Mesodermal cell (in vitro differentiated cells): Measurements from ENCODE around the gene TRPV6.

Experiments
- H3K27ac ChIP-seq: 2 replicates; pipeline ENCODE4 v1.7.0; 2013; ENCODE audit warnings: mild to moderate bottlenecking, low read depth, low read length, moderate library complexity; ENCODE audit not compliant: severe bottlenecking
- H3K36me3 ChIP-seq: 2 replicates; pipeline ENCODE4 v1.7.1; 2013; ENCODE audit warnings: mild to moderate bottlenecking, low read length, moderate library complexity; ENCODE audit not compliant: control insufficient read depth, insufficient read depth
- H3K4me1 ChIP-seq: one replicate; pipeline ENCODE4 v1.7.1; 2013; ENCODE audit warnings: mild to moderate bottlenecking, low read length; ENCODE audit not compliant: insufficient read depth, control insufficient read depth, poor library complexity, severe bottlenecking
- H3K4me3 ChIP-seq: 2 replicates; pipeline ENCODE4 v1.7.0; 2013; ENCODE audit warnings: low read length, control low read depth, mild to moderate bottlenecking; ENCODE audit not compliant: insufficient read depth, poor library complexity, severe bottlenecking; ENCODE audit errors: extremely low read depth
- H3K9me3 ChIP-seq: 2 replicates; pipeline ENCODE4 v1.7.1; 2013; ENCODE audit warnings: mild to moderate bottlenecking, low read length, moderate library complexity; ENCODE audit not compliant: control insufficient read depth
- WGBS, 2 experiments: methylation state at CpG; one replicate each; pipeline ENCODE4 v1.1.5; 2013; ENCODE audit warnings: missing lambda C conversion rate in 2 of 2; ENCODE audit not compliant: insufficient coverage in 2 of 2; 5-methylcytosine and 5-hydroxymethylcytosine counted together

Gene TRPV6

DNA sequence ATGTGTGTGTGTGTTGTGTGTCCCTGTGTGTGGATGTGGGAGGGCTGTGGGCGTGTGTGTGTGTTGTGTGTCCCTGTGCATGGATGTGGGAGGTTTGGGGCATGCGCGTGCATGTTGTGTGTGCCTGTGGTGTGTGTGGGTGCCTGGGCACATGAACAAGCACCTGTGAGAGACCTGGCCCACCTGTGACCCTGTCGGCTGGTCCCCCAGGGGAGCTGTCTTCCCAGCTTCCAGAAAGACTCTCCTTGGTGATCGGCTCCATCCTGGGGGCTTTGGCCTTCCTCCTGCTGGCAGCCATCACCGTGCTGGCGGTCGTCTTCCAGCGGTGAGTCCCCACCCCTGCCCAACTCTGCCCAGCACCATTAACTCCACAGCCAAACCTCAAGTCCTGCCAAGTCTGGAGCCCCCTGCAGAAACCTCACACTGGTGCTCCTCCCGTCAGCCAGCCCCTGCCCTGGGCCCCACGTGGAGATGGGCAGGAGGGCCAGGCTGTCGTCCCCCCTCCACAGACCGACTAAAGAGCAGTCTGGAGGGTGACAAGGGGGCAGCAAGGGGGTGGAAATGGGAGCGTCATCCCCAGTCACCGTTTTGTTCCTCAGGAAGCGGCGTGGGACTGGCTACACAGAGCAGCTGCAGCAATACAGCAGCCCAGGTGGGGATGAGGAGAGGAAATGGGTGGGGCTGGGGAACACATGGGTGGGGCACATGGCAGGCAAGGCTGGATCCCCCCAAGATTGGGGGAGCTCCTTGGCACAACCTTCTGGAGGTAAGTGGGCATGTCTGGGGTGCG lies 18.0 kb downstream of the TRPV6 start:
- H3K9me3 ChIP-seq, result no peaks in the 10 kb centered on the region
- no peak overlapping the region for H3K27ac ChIP-seq
- no peak overlapping the region for H3K4me3 ChIP-seq
- H3K36me3 ChIP-seq, result no peaks in the 10 kb centered on the region
- WGBS, 2 experiments, result 72 to 90% methylated on average over 5 to 15 of the region's 18 CpGs
- no peaks in the 10 kb centered on the region for H3K4me1 ChIP-seq

DNA sequence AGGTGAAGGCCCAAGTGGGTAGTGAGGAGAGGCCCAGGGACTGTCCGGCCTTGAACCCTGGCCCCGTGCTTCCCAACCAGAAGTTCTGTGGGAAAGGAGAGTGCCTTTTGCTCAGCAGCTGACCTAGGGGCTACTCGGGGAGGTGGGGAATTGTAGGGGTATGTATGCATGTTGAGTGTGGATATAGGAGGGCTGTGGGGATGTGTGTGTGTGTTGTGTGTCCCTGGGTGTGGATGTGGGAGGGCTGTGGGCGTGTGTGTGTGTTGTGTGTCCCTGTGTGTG lies 18.5 kb downstream of the TRPV6 start:
- no peak overlapping the region for H3K27ac ChIP-seq
- H3K4me1 ChIP-seq, result no peaks in the 10 kb centered on the region
- WGBS, 2 experiments, result 88 to 89% methylated on average over 3 of the region's 4 CpGs
- no peaks in the 10 kb centered on the region for H3K9me3 ChIP-seq
- H3K4me3 ChIP-seq, result no peak overlapping the region
- no peaks in the 10 kb centered on the region for H3K36me3 ChIP-seq

DNA sequence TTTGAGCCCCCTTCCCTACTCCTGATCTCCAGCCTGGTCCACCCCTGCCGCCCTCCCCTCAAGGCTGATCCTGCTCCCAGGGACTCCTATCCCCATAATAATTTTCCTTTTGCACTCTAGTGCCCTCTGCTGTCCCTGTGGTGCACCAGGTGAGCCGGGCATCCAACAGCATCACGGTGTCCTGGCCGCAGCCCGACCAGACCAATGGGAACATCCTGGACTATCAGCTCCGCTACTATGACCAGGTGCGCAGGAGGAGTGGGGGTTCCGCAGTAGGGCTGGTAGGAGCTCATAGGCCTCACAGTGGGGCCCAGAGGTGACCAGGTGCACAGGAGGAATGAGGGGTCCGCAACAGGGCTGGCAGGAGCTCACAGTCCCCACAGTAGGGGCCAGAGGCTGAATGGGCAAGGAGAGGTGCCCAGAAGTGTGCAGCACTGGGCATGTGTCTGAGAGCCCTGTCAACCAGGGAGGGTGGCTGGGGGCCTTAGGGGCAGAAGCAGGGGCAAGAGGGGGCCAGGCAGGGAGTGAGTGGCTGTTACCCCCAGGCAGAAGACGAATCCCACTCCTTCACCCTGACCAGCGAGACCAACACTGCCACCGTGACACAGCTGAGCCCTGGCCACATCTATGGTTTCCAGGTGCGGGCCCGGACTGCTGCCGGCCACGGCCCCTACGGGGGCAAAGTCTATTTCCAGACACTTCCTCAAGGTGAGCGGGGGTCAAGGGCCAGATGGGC lies 19.0 kb downstream of the TRPV6 start:
- 64 to 76% methylated on average over 10 to 17 of the region's 18 CpGs for WGBS, 2 experiments
- no peak overlapping the region for H3K4me3 ChIP-seq
- no peaks in the 10 kb centered on the region for H3K36me3 ChIP-seq
- H3K4me1 ChIP-seq, result no peaks in the 10 kb centered on the region
- H3K9me3 ChIP-seq, result no peaks in the 10 kb centered on the region
- no peak overlapping the region for H3K27ac ChIP-seq

DNA sequence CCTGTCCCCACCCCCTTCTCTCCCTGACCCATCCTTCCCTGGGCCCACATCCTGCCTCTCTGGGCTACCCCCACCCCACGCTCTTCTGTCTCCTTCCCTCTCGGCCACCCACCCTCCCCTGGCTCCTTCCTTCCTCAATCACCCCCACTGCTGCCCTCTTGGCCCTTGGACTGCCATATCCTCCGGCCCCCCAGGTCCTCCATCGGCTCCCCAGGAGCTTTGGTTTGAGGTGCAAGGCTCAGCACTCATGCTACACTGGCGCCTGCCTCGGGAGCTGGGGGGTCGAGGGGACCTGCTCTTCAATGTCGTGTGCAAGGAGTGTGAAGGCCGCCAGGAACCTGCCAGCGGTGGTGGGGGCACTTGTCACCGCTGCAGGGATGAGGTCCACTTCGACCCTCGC lies 19.8 kb downstream of the TRPV6 start:
- WGBS, 2 experiments, result 85 to 92% methylated on average over 11 to 13 of the region's 13 CpGs
- H3K36me3 ChIP-seq, result no peaks in the 10 kb centered on the region
- no peaks in the 10 kb centered on the region for H3K9me3 ChIP-seq
- H3K27ac ChIP-seq, result no peak overlapping the region
- no peaks in the 10 kb centered on the region for H3K4me1 ChIP-seq
- no peak overlapping the region for H3K4me3 ChIP-seq

DNA sequence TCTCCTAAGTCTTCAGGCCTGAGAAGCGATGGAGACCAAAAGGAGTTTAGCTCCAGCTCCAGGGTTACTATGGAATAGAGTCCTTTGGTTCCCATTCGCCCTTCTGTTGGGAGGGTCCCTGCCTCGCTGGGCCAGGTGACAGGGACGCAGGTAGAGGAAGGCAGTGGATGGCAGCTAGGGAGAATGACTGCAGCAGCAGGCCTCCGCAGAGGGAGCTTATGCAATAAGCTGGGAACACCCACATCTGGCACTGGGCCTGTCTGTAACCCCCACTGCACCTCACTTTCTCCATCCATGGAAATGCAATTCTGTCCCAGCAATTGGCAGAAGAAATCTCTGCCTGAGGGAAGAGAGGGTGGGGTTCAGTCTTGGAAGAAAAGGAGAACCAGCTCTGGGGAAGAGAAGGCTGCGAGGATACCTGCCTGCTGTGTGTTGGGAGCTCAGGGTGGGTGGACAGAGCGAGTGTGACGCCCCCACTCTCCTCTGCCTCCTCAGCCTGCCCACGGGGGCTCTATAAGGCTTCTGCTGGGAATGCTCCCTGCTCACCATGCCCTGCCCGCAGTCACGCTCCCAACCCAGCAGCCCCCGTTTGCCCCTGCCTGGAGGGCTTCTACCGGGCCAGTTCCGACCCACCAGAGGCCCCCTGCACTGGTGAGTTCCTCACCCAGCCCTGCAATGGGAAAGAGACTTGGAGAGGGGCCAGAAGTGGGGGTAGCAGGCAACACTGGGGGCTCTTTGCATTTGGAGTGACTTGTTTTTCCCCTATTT lies 20.4 kb downstream of the TRPV6 start:
- Histone ChIP-seq H3K36me3 (no peaks in the 10 kb centered on the region), H3K4me3 (no peak overlapping the region), H3K9me3 (no peaks in the 10 kb centered on the region), H3K27ac (no peak overlapping the region), H3K4me1 (no peaks in the 10 kb centered on the region)
- WGBS, 2 experiments, result 86 to 92% methylated on average over 11 to 14 of the region's 14 CpGs

DNA sequence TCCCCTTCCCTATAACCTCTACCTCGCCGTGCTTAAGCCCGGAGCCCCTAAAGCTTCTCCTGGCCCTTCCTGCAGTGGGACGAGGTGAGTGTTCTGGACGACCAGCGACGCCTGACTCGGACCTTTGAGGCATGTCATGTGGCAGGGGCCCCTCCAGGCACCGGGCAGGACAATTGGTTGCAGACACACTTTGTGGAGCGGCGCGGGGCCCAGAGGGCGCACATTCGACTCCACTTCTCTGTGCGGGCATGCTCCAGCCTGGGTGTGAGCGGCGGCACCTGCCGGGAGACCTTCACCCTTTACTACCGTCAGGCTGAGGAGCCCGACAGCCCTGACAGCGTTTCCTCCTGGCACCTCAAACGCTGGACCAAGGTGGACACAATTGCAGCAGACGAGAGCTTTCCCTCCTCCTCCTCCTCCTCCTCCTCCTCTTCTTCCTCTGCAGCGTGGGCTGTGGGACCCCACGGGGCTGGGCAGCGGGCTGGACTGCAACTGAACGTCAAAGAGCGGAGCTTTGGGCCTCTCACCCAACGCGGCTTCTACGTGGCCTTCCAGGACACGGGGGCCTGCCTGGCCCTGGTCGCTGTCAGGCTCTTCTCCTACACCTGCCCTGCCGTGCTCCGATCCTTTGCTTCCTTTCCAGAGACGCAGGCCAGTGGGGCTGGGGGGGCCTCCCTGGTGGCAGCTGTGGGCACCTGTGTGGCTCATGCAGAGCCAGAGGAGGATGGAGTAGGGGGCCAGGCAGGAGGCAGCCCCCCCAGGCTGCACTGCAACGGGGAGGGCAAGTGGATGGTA lies 21.5 kb downstream of the TRPV6 start:
- no peaks in the 10 kb centered on the region for H3K4me1 ChIP-seq
- no peaks in the 10 kb centered on the region for H3K36me3 ChIP-seq
- no peaks in the 10 kb centered on the region for H3K9me3 ChIP-seq
- no peak overlapping the region for H3K4me3 ChIP-seq
- 95 to 97% methylated on average over 32 to 35 of the region's 37 CpGs for WGBS, 2 experiments
- H3K27ac ChIP-seq, result no peak overlapping the region

DNA sequence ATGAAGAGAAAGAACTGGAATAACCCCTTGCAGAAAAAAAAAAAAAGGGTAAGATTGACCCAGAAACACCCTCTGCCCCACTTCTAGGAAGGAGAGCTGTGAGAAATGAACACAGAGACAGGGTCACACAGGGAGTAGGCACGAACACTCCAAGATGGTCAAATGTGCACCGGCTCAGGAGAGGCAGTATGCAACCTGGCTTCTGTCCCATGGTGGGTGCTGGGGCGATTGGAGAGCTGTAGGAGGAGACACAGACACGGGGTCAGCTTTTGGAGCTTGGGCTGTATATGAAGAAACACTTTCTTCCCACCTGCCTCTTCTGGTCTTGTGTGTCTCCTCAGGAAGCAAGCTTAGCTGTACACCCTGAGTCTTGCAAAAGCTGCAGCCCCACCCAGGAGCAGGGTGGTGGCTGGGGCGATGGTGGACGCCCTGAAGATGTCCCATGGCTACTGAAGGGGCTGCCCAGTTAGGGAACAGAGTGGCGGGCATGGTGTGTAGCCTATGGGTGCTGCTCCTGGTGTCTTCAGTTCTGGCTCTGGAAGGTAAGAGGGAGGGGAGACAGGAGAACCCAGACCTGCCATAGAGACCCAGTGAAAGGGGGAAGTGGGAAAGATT lies 22.7 kb downstream of the TRPV6 start:
- Histone ChIP-seq H3K4me1 (no peaks in the 10 kb centered on the region), H3K36me3 (no peaks in the 10 kb centered on the region), H3K27ac (no peak overlapping the region), H3K4me3 (no peak overlapping the region), H3K9me3 (no peaks in the 10 kb centered on the region)
- 86 to 98% methylated on average over 4 to 6 of the region's 7 CpGs for WGBS, 2 experiments

DNA sequence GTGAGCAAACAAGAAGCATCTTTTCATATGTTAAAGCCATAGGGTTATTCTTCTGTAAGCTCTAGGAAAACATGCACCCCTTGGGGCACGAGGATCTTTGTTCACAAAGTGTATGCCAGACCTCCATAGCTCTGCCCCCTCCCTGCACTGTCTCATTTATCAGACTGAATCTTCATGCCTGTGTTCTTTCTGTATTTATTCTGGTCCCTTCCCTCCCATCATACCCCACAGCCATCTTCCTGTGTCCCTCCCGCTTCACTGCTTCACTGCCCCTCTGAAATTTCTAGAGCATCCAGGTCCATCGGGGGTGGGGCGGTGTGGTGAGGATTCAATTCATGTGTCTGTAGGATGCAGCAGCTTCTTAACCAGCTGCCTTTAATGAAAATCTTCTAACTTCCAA lies 23.2 kb downstream of the TRPV6 start:
- Histone ChIP-seq H3K36me3 (no peaks in the 10 kb centered on the region), H3K27ac (no peak overlapping the region), H3K4me3 (no peak overlapping the region), H3K4me1 (peaks cover under 1% of the 10 kb centered on the region), H3K9me3 (no peaks in the 10 kb centered on the region)
- WGBS, 2 experiments, result 78 to 91% methylated on average over 1 of the region's 4 CpGs

DNA sequence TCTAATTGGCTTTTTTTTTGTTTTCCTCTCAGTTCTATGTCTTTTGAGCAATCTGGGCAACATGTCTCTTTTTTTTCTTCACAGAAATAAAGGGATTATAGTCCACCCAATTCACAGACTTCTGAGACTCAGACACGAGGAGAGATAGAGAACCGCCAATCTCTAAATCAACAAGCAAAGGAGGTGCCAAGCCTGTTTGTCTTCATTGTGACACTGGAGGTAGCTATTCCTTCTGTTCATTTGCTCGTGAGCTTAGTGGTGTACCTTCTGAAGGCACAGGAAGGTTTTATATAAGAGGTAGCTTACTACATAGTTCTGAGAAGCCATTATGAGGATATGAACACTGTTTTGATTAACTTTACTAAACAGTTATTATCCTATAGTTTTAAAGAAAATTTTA lies 24.6 kb downstream of the TRPV6 start:
- no CpG with 5 or more reads among the region's 3 CpGs for WGBS, 2 experiments
- peaks cover 5% of the 10 kb centered on the region for H3K4me1 ChIP-seq
- H3K27ac ChIP-seq, result no peak overlapping the region

DNA sequence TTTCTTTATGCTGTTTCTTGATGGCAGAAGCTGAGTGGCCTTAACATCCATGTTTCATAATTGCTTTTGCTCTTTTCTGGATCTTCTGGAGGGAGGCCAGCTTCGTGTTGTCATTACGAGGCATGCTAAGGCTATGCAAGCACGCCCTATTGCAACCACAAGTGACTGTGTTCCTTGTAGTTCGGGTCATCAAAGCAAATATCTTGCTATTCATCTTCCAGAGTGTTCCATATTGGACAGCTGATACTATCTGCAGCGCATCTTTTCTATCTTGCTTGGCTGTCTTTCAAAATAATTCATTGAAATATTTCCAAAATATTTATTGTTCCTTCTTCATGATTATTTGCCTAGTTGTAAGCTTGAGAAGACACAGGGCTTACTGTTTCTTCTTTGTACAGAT lies 25.7 kb downstream of the TRPV6 start:
- H3K4me1 ChIP-seq, result peaks cover 5% of the 10 kb centered on the region
- H3K4me3 ChIP-seq, result no peak overlapping the region
- WGBS, 2 experiments, result 92 to 95% methylated on average over 4 to 5 of the region's 5 CpGs
- no peak overlapping the region for H3K27ac ChIP-seq
- no peaks in the 10 kb centered on the region for H3K9me3 ChIP-seq
- no peaks in the 10 kb centered on the region for H3K36me3 ChIP-seq

More for the DNA sequence above, 24.6 kb downstream of the TRPV6 start:
- Histone ChIP-seq H3K36me3 (no peaks in the 10 kb centered on the region), H3K9me3 (no peaks in the 10 kb centered on the region), H3K4me3 (no peak overlapping the region)
